HG02759 (cell line): ENCODE measurements around the gene CDRT4.
"Not testable (repeated sequence)": the region's sequence is repeated elsewhere in the genome, so short reads cannot be mapped to it uniquely, and the experiment has no call there.

Experiments used
- ATAC-seq: cut with Tn5 transposase; IDR thresholded peaks from one replicate; pipeline ENCODE4 v1.9.1; 2021; ENCODE audit warnings: mild to moderate bottlenecking, moderate library complexity; ENCODE audit not compliant: unreplicated experiment

The CDRT4 gene

GRCh38 chr17:15457723-15458094, 9.7 kb downstream of the CDRT4 start:
- ATAC-seq, result no peak

- no peak for ATAC-seq
Measured at GRCh38 chr17:15456972-15457722, 10.3 kb downstream of the CDRT4 start.

- no peak for ATAC-seq
Measured at GRCh38 chr17:15456496-15456895, 10.9 kb downstream of the CDRT4 start.

- no peak for ATAC-seq
Measured at GRCh38 chr17:15454346-15454745, 13.1 kb downstream of the CDRT4 start.

- no peak for ATAC-seq
Measured at GRCh38 chr17:15453782-15454181, 13.6 kb downstream of the CDRT4 start.

- ATAC-seq, result no peak
Measured at GRCh38 chr17:15453246-15453645, 14.2 kb downstream of the CDRT4 start.

- no peak for ATAC-seq
Measured at GRCh38 chr17:15452746-15453145, 14.7 kb downstream of the CDRT4 start.

- ATAC-seq, result no peak
Measured at GRCh38 chr17:15451680-15452079, 15.7 kb downstream of the CDRT4 start.

GRCh38 chr17:15448580-15448956, 18.9 kb downstream of the CDRT4 start:
- no peak for ATAC-seq

- ATAC-seq, result no peak
Measured at GRCh38 chr17:15447928-15448579, 19.4 kb downstream of the CDRT4 start.

GRCh38 chr17:15446036-15446435, 21.4 kb downstream of the CDRT4 start:
- ATAC-seq, result no peak

- ATAC-seq, result no peak
Measured at GRCh38 chr17:15444805-15445204, 22.6 kb downstream of the CDRT4 start.

- no peak for ATAC-seq
Measured at GRCh38 chr17:15442311-15443180, 24.9 kb downstream of the CDRT4 start.

GRCh38 chr17:15441315-15441714, 26.1 kb downstream of the CDRT4 start:
- no peak for ATAC-seq

- no peak for ATAC-seq
Measured at GRCh38 chr17:15440347-15440746, 27.1 kb downstream of the CDRT4 start.

- ATAC-seq, result not testable (repeated sequence)
Measured at GRCh38 chr17:15439205-15439985, 28.0 kb downstream of the CDRT4 start.

GRCh38 chr17:15438491-15439105, 28.8 kb downstream of the CDRT4 start:
- ATAC-seq, result no peak

GRCh38 chr17:15437303-15437635, 30.2 kb downstream of the CDRT4 start:
- ATAC-seq, result no peak

GRCh38 chr17:15436473-15437302, 30.7 kb downstream of the CDRT4 start:
- ATAC-seq, result no peak

GRCh38 chr17:15434956-15435355, 32.5 kb downstream of the CDRT4 start:
- ATAC-seq, result no peak
